Ishikawa (cell line): Measurements from ENCODE around the gene LTC4S.

ENCODE experiments used
- CEBPB ChIP-seq: IDR thresholded peaks from 2 replicates; pipeline ENCODE4 v1.6.1; 2012
- CREB1 ChIP-seq: IDR thresholded peaks from 2 replicates; pipeline ENCODE4 v1.6.1; 2012; ENCODE audit warnings: low read depth
- EGR1 ChIP-seq: IDR thresholded peaks from 2 replicates; pipeline ENCODE4 v1.6.1; 2012
- EP300 ChIP-seq: IDR thresholded peaks from 2 replicates; pipeline ENCODE4 v1.6.1; 2012; ENCODE audit warnings: borderline replicate concordance
- FOXM1 ChIP-seq: IDR thresholded peaks from 2 replicates; pipeline ENCODE4 v1.6.1; 2012; ENCODE audit warnings: low read depth, borderline replicate concordance
- NFIC ChIP-seq: IDR thresholded peaks from 2 replicates; pipeline ENCODE4 v1.6.1; 2012
- RAD21 ChIP-seq: IDR thresholded peaks from 2 replicates; pipeline ENCODE4 v1.6.1; 2012; ENCODE audit warnings: low read depth
- TAF1 ChIP-seq: IDR thresholded peaks from 2 replicates; pipeline ENCODE4 v1.6.1; 2012; ENCODE audit warnings: low read depth, mild to moderate bottlenecking
- TCF12 ChIP-seq: IDR thresholded peaks from 2 replicates; pipeline ENCODE4 v1.6.1; 2012; ENCODE audit warnings: low read depth
- TEAD4 ChIP-seq: IDR thresholded peaks from 2 replicates; pipeline ENCODE4 v1.6.1; 2012
- YY1 ChIP-seq: IDR thresholded peaks from 2 replicates; pipeline ENCODE4 v1.6.1; 2012; ENCODE audit warnings: low read depth
- ZBTB7A ChIP-seq: IDR thresholded peaks from 2 replicates; pipeline ENCODE4 v1.6.1; 2012; ENCODE audit warnings: low read depth
- TF ChIP-seq, protein P1 (sequence below): IDR thresholded peaks from 2 replicates; pipeline ENCODE4 v1.6.1; 2012; ENCODE audit warnings: low read depth, mild to moderate bottlenecking
- TF ChIP-seq, protein P2 (sequence below): IDR thresholded peaks from 2 replicates; pipeline ENCODE4 v1.6.1; 2012
- TF ChIP-seq, protein P3 (sequence below): IDR thresholded peaks from 2 replicates; pipeline ENCODE4 v1.6.1; 2012

LTC4S gene, protein sequence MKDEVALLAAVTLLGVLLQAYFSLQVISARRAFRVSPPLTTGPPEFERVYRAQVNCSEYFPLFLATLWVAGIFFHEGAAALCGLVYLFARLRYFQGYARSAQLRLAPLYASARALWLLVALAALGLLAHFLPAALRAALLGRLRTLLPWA

DNA sequence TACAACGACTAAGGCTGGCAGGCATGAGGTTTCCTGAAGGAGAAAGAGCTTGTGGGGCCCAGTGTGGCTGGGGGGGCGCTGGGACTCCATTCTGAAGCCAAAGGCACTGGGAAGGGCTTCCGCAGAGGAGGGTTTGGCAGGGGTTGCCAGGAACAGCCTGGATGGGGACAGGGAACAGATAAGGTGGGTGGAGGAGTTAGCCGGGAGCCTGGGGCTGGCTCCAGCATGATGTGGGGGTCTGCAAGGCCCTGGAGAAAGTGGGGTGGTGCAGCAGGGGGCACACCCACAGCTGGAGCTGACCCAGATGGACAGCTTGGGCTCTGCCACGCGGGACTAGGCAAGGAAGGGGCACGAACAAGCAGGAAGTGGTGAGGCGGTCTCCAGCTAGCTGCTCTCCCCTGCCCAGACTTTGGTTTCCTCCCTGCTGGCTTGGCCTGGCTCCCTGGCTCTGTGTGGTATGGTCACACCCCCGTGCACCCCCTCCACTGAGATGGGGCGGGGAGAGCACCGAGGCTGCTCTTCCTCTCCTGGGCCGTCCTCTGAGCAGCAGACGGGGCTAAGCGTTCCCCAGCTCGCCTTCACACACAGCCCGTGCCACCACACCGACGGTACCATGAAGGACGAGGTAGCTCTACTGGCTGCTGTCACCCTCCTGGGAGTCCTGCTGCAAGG is at the start of gene LTC4S:
Gene LTC4S, plus strand, starts transcription at position 519 of the 672 bp plus-strand sequence. Its CDS starts 95 bp downstream, at position 614.
- TF ChIP-seq ZBTB7A (0 out of 2 replicates have a peak, but pooled peaks have one; percentile 33), TCF12 (no peak)

DNA sequence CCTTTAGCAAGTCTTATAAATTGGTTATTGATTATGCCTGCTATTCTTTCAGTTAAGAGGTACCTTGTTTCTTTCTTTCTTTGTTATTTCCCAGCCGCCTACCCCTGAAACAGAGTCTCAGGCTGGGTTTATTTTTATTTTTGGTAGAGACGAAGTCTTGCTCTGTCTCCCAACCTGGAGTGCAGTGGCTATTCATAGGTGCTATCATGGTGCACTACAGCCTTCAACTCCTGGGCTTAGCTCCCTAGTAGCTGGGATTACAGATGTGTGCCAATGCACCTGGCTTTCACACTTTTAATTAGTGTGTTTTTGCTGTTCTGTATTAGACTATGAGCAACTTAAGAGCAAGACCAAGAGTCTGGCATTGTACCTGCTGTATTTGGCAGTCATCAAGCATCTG is 46.9 kb upstream of the LTC4S start:
- TF ChIP-seq ZBTB7A (no peak), NFIC (no peak)

DNA sequence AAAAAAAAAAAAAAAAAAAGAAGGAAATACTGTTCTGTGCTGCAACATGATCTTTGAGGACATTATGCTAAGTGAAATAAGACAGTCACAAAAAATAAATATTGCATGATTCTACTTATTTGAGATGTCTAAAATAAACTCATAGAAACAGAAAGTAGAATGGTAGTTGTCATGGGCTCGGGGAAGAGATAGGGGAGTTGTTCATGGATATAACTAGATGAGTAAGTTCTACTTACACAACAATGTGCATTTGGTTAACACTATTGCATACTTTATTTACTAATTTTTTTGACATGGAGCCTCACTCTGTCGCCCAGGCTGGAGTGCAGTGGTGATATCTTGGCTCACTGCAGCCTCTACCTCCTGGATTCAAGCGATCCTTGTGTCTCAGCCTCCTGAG is 46.0 kb upstream of the LTC4S start:
- TF ChIP-seq TAF1 = no peak
- TF ChIP-seq, protein P1, sequence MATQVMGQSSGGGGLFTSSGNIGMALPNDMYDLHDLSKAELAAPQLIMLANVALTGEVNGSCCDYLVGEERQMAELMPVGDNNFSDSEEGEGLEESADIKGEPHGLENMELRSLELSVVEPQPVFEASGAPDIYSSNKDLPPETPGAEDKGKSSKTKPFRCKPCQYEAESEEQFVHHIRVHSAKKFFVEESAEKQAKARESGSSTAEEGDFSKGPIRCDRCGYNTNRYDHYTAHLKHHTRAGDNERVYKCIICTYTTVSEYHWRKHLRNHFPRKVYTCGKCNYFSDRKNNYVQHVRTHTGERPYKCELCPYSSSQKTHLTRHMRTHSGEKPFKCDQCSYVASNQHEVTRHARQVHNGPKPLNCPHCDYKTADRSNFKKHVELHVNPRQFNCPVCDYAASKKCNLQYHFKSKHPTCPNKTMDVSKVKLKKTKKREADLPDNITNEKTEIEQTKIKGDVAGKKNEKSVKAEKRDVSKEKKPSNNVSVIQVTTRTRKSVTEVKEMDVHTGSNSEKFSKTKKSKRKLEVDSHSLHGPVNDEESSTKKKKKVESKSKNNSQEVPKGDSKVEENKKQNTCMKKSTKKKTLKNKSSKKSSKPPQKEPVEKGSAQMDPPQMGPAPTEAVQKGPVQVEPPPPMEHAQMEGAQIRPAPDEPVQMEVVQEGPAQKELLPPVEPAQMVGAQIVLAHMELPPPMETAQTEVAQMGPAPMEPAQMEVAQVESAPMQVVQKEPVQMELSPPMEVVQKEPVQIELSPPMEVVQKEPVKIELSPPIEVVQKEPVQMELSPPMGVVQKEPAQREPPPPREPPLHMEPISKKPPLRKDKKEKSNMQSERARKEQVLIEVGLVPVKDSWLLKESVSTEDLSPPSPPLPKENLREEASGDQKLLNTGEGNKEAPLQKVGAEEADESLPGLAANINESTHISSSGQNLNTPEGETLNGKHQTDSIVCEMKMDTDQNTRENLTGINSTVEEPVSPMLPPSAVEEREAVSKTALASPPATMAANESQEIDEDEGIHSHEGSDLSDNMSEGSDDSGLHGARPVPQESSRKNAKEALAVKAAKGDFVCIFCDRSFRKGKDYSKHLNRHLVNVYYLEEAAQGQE = no peak
- TF ChIP-seq, protein P2, sequence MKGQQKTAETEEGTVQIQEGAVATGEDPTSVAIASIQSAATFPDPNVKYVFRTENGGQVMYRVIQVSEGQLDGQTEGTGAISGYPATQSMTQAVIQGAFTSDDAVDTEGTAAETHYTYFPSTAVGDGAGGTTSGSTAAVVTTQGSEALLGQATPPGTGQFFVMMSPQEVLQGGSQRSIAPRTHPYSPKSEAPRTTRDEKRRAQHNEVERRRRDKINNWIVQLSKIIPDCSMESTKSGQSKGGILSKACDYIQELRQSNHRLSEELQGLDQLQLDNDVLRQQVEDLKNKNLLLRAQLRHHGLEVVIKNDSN = no peak
- no peak for TF ChIP-seq CEBPB
- TF ChIP-seq FOXM1 = no peak
- no peak for TF ChIP-seq CREB1
- TF ChIP-seq EGR1 = no peak
- no peak for TF ChIP-seq RAD21
- no peak for TF ChIP-seq TEAD4

DNA sequence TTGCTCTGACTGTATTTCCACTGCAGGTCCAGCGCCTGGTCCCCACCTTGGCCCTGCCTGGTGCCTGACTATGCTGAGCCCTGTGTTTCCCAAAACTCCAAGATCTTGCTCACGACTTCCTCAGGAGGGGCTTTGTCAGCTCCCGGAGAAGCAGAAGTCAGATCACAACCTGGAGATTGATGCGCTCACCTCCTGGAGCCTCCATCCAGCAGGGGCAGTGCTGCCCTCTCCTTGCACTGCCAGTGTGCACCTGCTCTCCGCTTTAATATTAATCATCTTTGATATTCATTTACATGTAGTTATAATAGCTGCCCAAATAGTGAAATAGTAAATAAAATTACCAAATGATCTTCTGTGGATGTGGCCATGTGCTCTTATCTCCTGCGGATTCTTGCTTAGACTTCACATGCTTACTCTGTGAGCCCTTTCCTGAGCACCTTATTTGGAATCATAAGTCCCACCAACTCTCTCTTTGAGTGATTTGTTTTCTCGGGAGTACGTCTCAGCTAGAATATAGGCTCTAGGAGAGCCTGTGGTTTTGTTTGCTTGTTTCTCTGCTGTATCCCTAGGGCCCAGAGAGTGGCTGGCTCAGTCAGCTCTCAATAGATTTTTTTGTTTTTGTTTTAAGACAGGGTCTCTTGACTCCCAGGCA is 43.8 kb upstream of the LTC4S start:
- TF ChIP-seq TEAD4 (no peak), EGR1 (no peak), CREB1 (no peak), CEBPB (no peak), RAD21 (no peak), TCF12 (no peak), FOXM1 (no peak), ZBTB7A (no peak), TAF1 (no peak), EP300 (no peak)
- TF ChIP-seq, protein P3, sequence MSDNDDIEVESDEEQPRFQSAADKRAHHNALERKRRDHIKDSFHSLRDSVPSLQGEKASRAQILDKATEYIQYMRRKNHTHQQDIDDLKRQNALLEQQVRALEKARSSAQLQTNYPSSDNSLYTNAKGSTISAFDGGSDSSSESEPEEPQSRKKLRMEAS = no peak
- TF ChIP-seq, protein P1 = no peak

DNA sequence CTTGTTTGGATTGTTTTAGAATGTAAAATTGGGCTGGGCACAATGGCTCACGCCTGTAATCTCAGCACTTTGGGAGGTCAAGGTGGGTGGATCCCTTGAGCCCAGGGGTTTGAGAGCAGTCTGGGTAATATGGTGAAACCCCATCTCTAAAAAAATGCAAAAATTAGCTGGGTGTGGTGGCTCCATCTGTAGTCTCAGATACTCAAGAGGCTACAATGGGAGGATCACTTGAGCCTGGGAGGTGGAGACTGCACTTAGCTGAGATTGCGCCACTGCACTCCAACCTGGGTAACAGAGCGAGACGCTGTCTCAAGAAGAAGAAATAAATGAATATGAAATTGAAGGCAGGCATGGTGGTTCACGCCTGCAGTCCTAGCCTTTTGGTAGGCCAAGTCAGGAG is 39.8 kb upstream of the LTC4S start:
- TF ChIP-seq EP300 (no peak), TAF1 (no peak), RAD21 (no peak), CEBPB (no peak), YY1 (no peak), TCF12 (no peak), NFIC (no peak), EGR1 (no peak), ZBTB7A (no peak), FOXM1 (no peak), TEAD4 (no peak)
- TF ChIP-seq, protein P3 = no peak
- TF ChIP-seq, protein P2 = no peak

DNA sequence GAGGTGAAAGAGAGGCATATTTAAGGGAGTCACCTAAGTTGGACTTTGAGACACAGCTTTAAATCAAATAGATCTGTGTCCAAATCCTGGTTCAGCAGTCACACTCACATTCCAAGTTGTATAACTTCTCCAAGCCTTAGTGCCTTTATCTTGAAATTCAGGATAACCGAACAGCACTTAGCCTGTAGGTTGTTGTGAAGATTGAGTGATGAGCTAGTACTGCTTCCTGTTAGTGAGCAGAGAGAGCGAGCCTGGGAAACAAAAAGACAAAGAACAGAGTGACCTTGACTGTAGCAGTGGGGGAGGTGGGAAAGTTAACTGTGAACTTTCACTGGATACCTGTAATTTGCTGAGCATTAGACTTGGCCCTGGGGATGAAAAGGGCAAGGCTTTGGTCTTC is 38.8 kb upstream of the LTC4S start:
- TF ChIP-seq, protein P2 = no peak
- TF ChIP-seq, protein P3 = no peak
- TF ChIP-seq ZBTB7A (no peak), TAF1 (no peak), NFIC (no peak), FOXM1 (no peak), TEAD4 (no peak)
